HUES6 (cell line): Measurements from ENCODE around the gene GCKR.
"Not testable (repeated sequence)": the region's sequence is repeated elsewhere in the genome, so short reads cannot be mapped to it uniquely, and the experiment has no call there.

ENCODE experiments used
- H3K27ac ChIP-seq: 2 replicates; pipeline ENCODE4 v1.7.0; 2013; ENCODE audit warnings: low read depth, mild to moderate bottlenecking, low read length, inconsistent platforms
- H3K27me3 ChIP-seq: 2 replicates; pipeline ENCODE4 v1.6.1; 2013; ENCODE audit warnings: low read length; ENCODE audit not compliant: control insufficient read depth, insufficient read depth
- H3K36me3 ChIP-seq: 2 replicates; pipeline ENCODE4 v1.6.1; 2013; ENCODE audit warnings: low read length; ENCODE audit not compliant: control insufficient read depth, insufficient read depth
- H3K4me1 ChIP-seq: 2 replicates; pipeline ENCODE4 v1.6.1; 2013; ENCODE audit warnings: low read length; ENCODE audit not compliant: control insufficient read depth, insufficient read depth
- H3K4me3 ChIP-seq: 2 replicates; pipeline ENCODE4 v1.5.1; 2013; ENCODE audit warnings: low read depth, low read length
- H3K9ac ChIP-seq: one replicate; pipeline ENCODE4 v1.6.1; 2013; ENCODE audit warnings: mild to moderate bottlenecking, low read length
- H3K9me3 ChIP-seq: 2 replicates; pipeline ENCODE4 v1.6.1; 2013; ENCODE audit warnings: low read depth, low read length; ENCODE audit not compliant: control insufficient read depth, insufficient read depth

The GCKR gene

GRCh38 chr2:27509326-27509725 is 12.7 kb downstream of the GCKR start:
- Histone ChIP-seq H3K4me3 (no peak overlapping the region), H3K9ac (no peak overlapping the region), H3K4me1 (no peaks in the 10 kb centered on the region), H3K9me3 (no peaks in the 10 kb centered on the region), H3K27me3 (peaks cover 6% of the 10 kb centered on the region; the same call in 1 of the 2 replicates), H3K36me3 (no peaks in the 10 kb centered on the region), H3K27ac (no peak overlapping the region)

GRCh38 chr2:27518113-27518781 is 21.6 kb downstream of the GCKR start:
- Histone ChIP-seq H3K4me3 (no peak overlapping the region), H3K4me1 (no peaks in the 10 kb centered on the region), H3K27me3 (no peaks in the 10 kb centered on the region), H3K27ac (no peak overlapping the region), H3K9ac (no peak overlapping the region), H3K9me3 (no peaks in the 10 kb centered on the region), H3K36me3 (no peaks in the 10 kb centered on the region)

GRCh38 chr2:27518782-27519113 is 22.1 kb downstream of the GCKR start:
- Histone ChIP-seq H3K27ac (no peak overlapping the region), H3K4me1 (no peaks in the 10 kb centered on the region), H3K4me3 (no peak overlapping the region), H3K9me3 (no peaks in the 10 kb centered on the region), H3K27me3 (no peaks in the 10 kb centered on the region), H3K36me3 (no peaks in the 10 kb centered on the region), H3K9ac (no peak overlapping the region)

GRCh38 chr2:27520316-27520715 is 23.7 kb downstream of the GCKR start:
- H3K9ac ChIP-seq = no peak overlapping the region
- H3K4me3 ChIP-seq = no peak overlapping the region
- H3K4me1 ChIP-seq = no peaks in the 10 kb centered on the region
- no peak overlapping the region for H3K27ac ChIP-seq
- H3K36me3 ChIP-seq = no peaks in the 10 kb centered on the region
- H3K27me3 ChIP-seq = no peaks in the 10 kb centered on the region
- no peaks in the 10 kb centered on the region for H3K9me3 ChIP-seq

- no peaks in the 10 kb centered on the region for H3K27me3 ChIP-seq
- H3K36me3 ChIP-seq = no peaks in the 10 kb centered on the region
- no peaks in the 10 kb centered on the region for H3K4me1 ChIP-seq
- H3K4me3 ChIP-seq = no peak overlapping the region
- no peaks in the 10 kb centered on the region for H3K9me3 ChIP-seq
- H3K27ac ChIP-seq = no peak overlapping the region
- no peak overlapping the region for H3K9ac ChIP-seq
Observed at GRCh38 chr2:27522400-27522945, 25.8 kb downstream of the GCKR start.

GRCh38 chr2:27527182-27527581 is 30.5 kb downstream of the GCKR start:
- Histone ChIP-seq H3K27ac (no peak overlapping the region), H3K9me3 (no peaks in the 10 kb centered on the region), H3K4me1 (no peaks in the 10 kb centered on the region), H3K36me3 (no peaks in the 10 kb centered on the region), H3K4me3 (no peak overlapping the region), H3K27me3 (no peaks in the 10 kb centered on the region), H3K9ac (no peak overlapping the region)

GRCh38 chr2:27531983-27532382 is 35.3 kb downstream of the GCKR start:
- no peak overlapping the region for H3K27ac ChIP-seq
- H3K4me3 ChIP-seq = no peak overlapping the region
- no peaks in the 10 kb centered on the region for H3K4me1 ChIP-seq
- H3K36me3 ChIP-seq = no peaks in the 10 kb centered on the region
- no peak overlapping the region for H3K9ac ChIP-seq
- no peaks in the 10 kb centered on the region for H3K27me3 ChIP-seq
- H3K9me3 ChIP-seq = no peaks in the 10 kb centered on the region

GRCh38 chr2:27537287-27537686 is 40.6 kb downstream of the GCKR start:
- Histone ChIP-seq H3K27ac (no peak overlapping the region), H3K4me3 (no peak overlapping the region), H3K4me1 (no peaks in the 10 kb centered on the region), H3K9me3 (0 out of 2 replicates have a peak, but pooled peaks cover 5% of the 10 kb centered on the region), H3K27me3 (0 out of 2 replicates have a peak, but pooled peaks cover 5% of the 10 kb centered on the region), H3K36me3 (no peaks in the 10 kb centered on the region), H3K9ac (no peak overlapping the region)

GRCh38 chr2:27538839-27539450 is 42.3 kb downstream of the GCKR start:
- H3K27ac ChIP-seq = not testable (repeated sequence)

GRCh38 chr2:27539649-27540048 is 43.0 kb downstream of the GCKR start:
- not testable (repeated sequence) for H3K27ac ChIP-seq, H3K4me3 ChIP-seq

More at GRCh38 chr2:27538839-27539450, 42.3 kb downstream of the GCKR start:
- not testable (repeated sequence) for H3K9me3 ChIP-seq, H3K4me1 ChIP-seq, H3K4me3 ChIP-seq, H3K27me3 ChIP-seq, H3K36me3 ChIP-seq, H3K9ac ChIP-seq

GRCh38 chr2:27544143-27544821 is 47.6 kb downstream of the GCKR start:
- Histone ChIP-seq H3K4me3 (no peak overlapping the region), H3K4me1 (no peaks in the 10 kb centered on the region), H3K27ac (no peak overlapping the region), H3K9ac (no peak overlapping the region), H3K27me3 (no peaks in the 10 kb centered on the region), H3K9me3 (peaks cover 17% of the 10 kb centered on the region), H3K36me3 (no peaks in the 10 kb centered on the region)

More at GRCh38 chr2:27539649-27540048, 43.0 kb downstream of the GCKR start:
- H3K27me3 ChIP-seq, H3K9ac ChIP-seq, H3K9me3 ChIP-seq, H3K36me3 ChIP-seq, H3K4me1 ChIP-seq: not testable (repeated sequence)
